Fibroblast of lung (primary cell): Measurements from ENCODE around the gene GLP2R. TPM values are rescaled to one million over a fixed set of nuclear protein-coding genes. Genes with fewer than 3 reads are reported as not detected.

Experiments used
- DNase-seq, 2 donors: peaks; one replicate each; pipeline versions ENCODE4 v3.0.0 to v3.0.0-alpha.2; 2010; ENCODE audit warnings: low read depth in 2 of 2
- H2AFZ ChIP-seq: 2 replicates; pipeline ENCODE4 v1.5.1; 2012; ENCODE audit warnings: low read length, control low read depth, inconsistent platforms
- H3K27ac ChIP-seq: 2 replicates; pipeline ENCODE4 v1.5.1; 2011; ENCODE audit warnings: low read length, control low read depth; ENCODE audit not compliant: insufficient read depth
- H3K27me3 ChIP-seq: 2 replicates; pipeline ENCODE4 v1.5.1; 2011; ENCODE audit warnings: mild to moderate bottlenecking, low read length; ENCODE audit not compliant: control insufficient read depth, insufficient read depth
- H3K36me3 ChIP-seq: 2 replicates; pipeline ENCODE4 v1.5.1; 2011; ENCODE audit warnings: low read length; ENCODE audit not compliant: control insufficient read depth, insufficient read depth
- H3K4me1 ChIP-seq: 2 replicates; pipeline ENCODE4 v1.5.1; 2011; ENCODE audit warnings: low read length; ENCODE audit not compliant: control insufficient read depth, insufficient read depth; ENCODE audit errors: extremely low read depth
- H3K4me2 ChIP-seq: 2 replicates; pipeline ENCODE4 v1.5.1; 2011; ENCODE audit warnings: low read length, control low read depth; ENCODE audit not compliant: insufficient read depth; ENCODE audit errors: extremely low read depth
- H3K4me3 ChIP-seq, 4 experiments: fragments of 200-600 bp in 1 of 4; sonication (generic) in 1 of 4; replicated peaks in 1 of 4; 2 replicates each; pipeline ENCODE4 v1.5.1; 2011 to 2016; ENCODE audit warnings: low read length in 4 of 4, low read depth in 3 of 4, mild to moderate bottlenecking in 3 of 4, control low read depth in 2 of 4, inconsistent platforms in 1 of 4, mixed read lengths in 1 of 4; ENCODE audit not compliant: insufficient read depth in 1 of 4; ENCODE audit errors: control extremely low read depth in 1 of 4
- H3K79me2 ChIP-seq: 2 replicates; pipeline ENCODE4 v1.5.1; 2012; ENCODE audit warnings: mild to moderate bottlenecking, low read length, inconsistent platforms; ENCODE audit not compliant: control insufficient read depth, insufficient read depth
- H3K9ac ChIP-seq: 2 replicates; pipeline ENCODE4 v1.5.1; 2011; ENCODE audit warnings: mild to moderate bottlenecking, low read length, control low read depth; ENCODE audit not compliant: insufficient read depth
- H3K9me3 ChIP-seq: 2 replicates; pipeline ENCODE4 v1.5.1; 2012; ENCODE audit warnings: low read depth, low read length; ENCODE audit not compliant: control insufficient read depth, insufficient read depth
- H4K20me1 ChIP-seq: 2 replicates; pipeline ENCODE4 v1.5.1; 2011; ENCODE audit warnings: low read length; ENCODE audit not compliant: control insufficient read depth, insufficient read depth; ENCODE audit errors: extremely low read depth
- CTCF ChIP-seq, 2 donors: IDR thresholded peaks in 1 of 2; conservative IDR thresholded peaks in 1 of 2; 1 replicate in 1 of 2; 2 replicates in 1 of 2; pipeline ENCODE4 v1.5.1; 2011 to 2012; ENCODE audit warnings: low read length in 2 of 2, control low read depth in 1 of 2, inconsistent platforms in 1 of 2, low read depth in 1 of 2, mild to moderate bottlenecking in 1 of 2
- EZH2 ChIP-seq: IDR thresholded peaks from 2 replicates; pipeline ENCODE4 v1.5.1; 2012; ENCODE audit warnings: low read length, control low read depth, mild to moderate bottlenecking; ENCODE audit errors: missing control alignments
- polyA plus RNA-seq, 2 donors: library from polyadenylated mRNA; depleted of rRNA in 1 of 2; stranded (reverse) in 1 of 2; unstranded in 1 of 2; fragments of >200 nt; gene quantifications; 2 replicates each; pipeline ENCODE4 v1.2.1, GENCODE V29; 2011 to 2012; ENCODE audit warnings: missing spikeins in 1 of 2
- total RNA-seq: library from RNA; depleted of rRNA; stranded (reverse); fragments of >200 nt; gene quantifications from 2 replicates; pipeline ENCODE4 v1.2.1, GENCODE V29; 2014

Gene GLP2R
- total and polyA plus RNA-seq, 2 donors (not counting 1 experiment from before 2014, with no cell fraction given), result not detected

- TF ChIP-seq CTCF (conservative IDR thresholded peaks at IDR 0.05 in 1 of 2, IDR thresholded peaks at IDR 0.05 in 1 of 2; ENCODE audit: low read depth in 1 of 2, low read length in 2 of 2) (no peak), EZH2 (no peak)
- no peaks in the 10 kb centered on the region for H3K36me3 ChIP-seq
- H3K79me2 ChIP-seq, result no peaks in the 10 kb centered on the region
Measured at GRCh38 chr17:9813166-9813565, 12.6 kb upstream of the GLP2R start.

GRCh38 chr17:9814337-9814945, 11.3 kb upstream of the GLP2R start:
- no peaks in the 10 kb centered on the region for H3K36me3 ChIP-seq
- H3K27me3 ChIP-seq, result no peaks in the 10 kb centered on the region
- H3K79me2 ChIP-seq, result no peaks in the 10 kb centered on the region
- no peak for DNase-seq
- H3K4me1 ChIP-seq, result no peaks in the 10 kb centered on the region
- no peak overlapping the region for H3K4me3 ChIP-seq
- H3K27ac ChIP-seq, result no peak overlapping the region
- H3K9me3 ChIP-seq, result peaks cover 1% of the 10 kb centered on the region
- no peaks in the 10 kb centered on the region for H4K20me1 ChIP-seq
- no peak overlapping the region for H3K4me2 ChIP-seq
- TF ChIP-seq CTCF (conservative IDR thresholded peaks at IDR 0.05 in 1 of 2, IDR thresholded peaks at IDR 0.05 in 1 of 2; ENCODE audit: low read depth in 1 of 2, low read length in 2 of 2) (no peak), EZH2 (no peak)
- no peak overlapping the region for H3K9ac ChIP-seq
- H2AFZ ChIP-seq, result no peak overlapping the region

More at GRCh38 chr17:9813166-9813565, 12.6 kb upstream of the GLP2R start:
- Histone ChIP-seq H3K4me2 (no peak overlapping the region), H2AFZ (no peak overlapping the region), H3K27ac (no peak overlapping the region), H4K20me1 (no peaks in the 10 kb centered on the region), H3K9me3 (peaks cover 1% of the 10 kb centered on the region), H3K4me3 (no peak overlapping the region), H3K9ac (no peak overlapping the region), H3K4me1 (no peaks in the 10 kb centered on the region), H3K27me3 (no peaks in the 10 kb centered on the region)
- DNase-seq, result no peak

GRCh38 chr17:9816472-9816871, 9.3 kb upstream of the GLP2R start:
- Histone ChIP-seq H3K79me2 (no peaks in the 10 kb centered on the region), H3K27me3 (no peaks in the 10 kb centered on the region), H3K27ac (no peak overlapping the region), H3K9ac (no peak overlapping the region), H3K36me3 (no peaks in the 10 kb centered on the region), H3K9me3 (peaks cover 1% of the 10 kb centered on the region), H3K4me3 (no peak overlapping the region), H3K4me1 (no peaks in the 10 kb centered on the region), H3K4me2 (no peak overlapping the region), H4K20me1 (no peaks in the 10 kb centered on the region), H2AFZ (no peak overlapping the region)
- no peak for TF ChIP-seq EZH2
- TF ChIP-seq CTCF (conservative IDR thresholded peaks at IDR 0.05 in 1 of 2, IDR thresholded peaks at IDR 0.05 in 1 of 2; ENCODE audit: low read depth in 1 of 2, low read length in 2 of 2), result no peak
- no peak for DNase-seq
